ENCODE results near the gene ALKBH5.

DNA sequence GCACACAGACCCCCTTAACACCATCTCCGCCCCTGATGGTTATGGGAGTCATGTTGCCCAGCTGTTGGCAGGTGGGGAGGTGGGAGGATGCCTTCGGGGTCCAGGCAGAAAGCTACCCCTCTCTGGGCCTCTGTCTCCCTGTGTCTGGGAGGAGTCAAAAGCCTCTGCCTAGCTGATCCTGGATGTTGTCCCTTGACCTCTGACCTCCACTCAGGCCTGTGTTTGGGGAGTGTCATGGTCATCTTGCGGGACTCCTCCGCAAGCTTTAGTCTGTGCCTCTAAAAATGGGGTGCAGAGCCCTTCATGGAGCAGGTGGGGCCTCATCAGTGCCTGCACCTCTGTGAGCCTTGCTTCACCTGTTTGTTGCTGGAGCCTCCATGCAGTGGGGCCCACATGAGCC lies 45.6 kb downstream of the ALKBH5 start:
- no peak for TF ChIP-seq GATA3 (IDR thresholded peaks at IDR 0.05; ENCODE audit: low read depth, low read length)
- no peak for TF ChIP-seq GATA2 (IDR thresholded peaks at IDR 0.05; ENCODE audit: low read depth, low read length)

Data from SH-SY5Y (cell line).